Parathyroid adenoma (tissue), 2 donors: ENCODE data around the gene ALPL.

Experiments used
- H2AFZ ChIP-seq: fragments of 300-600 bp; sonication (generic); one replicate; pipeline ENCODE4 v1.7.0; 2017; ENCODE audit warnings: antibody characterized with exemption, mild to moderate bottlenecking
- H3K27ac ChIP-seq: fragments of 300-600 bp; sonication (generic); one replicate; pipeline ENCODE4 v1.7.0; 2017
- H3K27me3 ChIP-seq: fragments of 300-600 bp; sonication (generic); one replicate; pipeline ENCODE4 v1.7.0; 2017; ENCODE audit warnings: low read length; ENCODE audit not compliant: control insufficient read depth, insufficient read depth
- H3K36me3 ChIP-seq: fragments of 300-600 bp; sonication (generic); one replicate; pipeline ENCODE4 v1.7.0; 2017; ENCODE audit warnings: low read length; ENCODE audit not compliant: control insufficient read depth, insufficient read depth
- H3K4me1 ChIP-seq: fragments of 300-600 bp; sonication (generic); one replicate; pipeline ENCODE4 v1.7.0; 2017; ENCODE audit warnings: control low read depth
- H3K4me2 ChIP-seq: fragments of 300-600 bp; sonication (generic); one replicate; pipeline ENCODE4 v1.7.0; 2017; ENCODE audit warnings: low read length
- H3K4me3 ChIP-seq: fragments of 300-600 bp; sonication (generic); one replicate; pipeline ENCODE4 v1.7.0; 2017; ENCODE audit warnings: low read depth, low read length
- H3K79me2 ChIP-seq: fragments of 300-600 bp; sonication (generic); one replicate; pipeline ENCODE4 v1.7.0; 2017; ENCODE audit warnings: control low read depth
- H3K9ac ChIP-seq: fragments of 300-600 bp; sonication (generic); one replicate; pipeline ENCODE4 v1.7.0; 2017; ENCODE audit warnings: mild to moderate bottlenecking
- H3K9me3 ChIP-seq: fragments of 300-600 bp; sonication (generic); one replicate; pipeline ENCODE4 v1.7.0; 2017; ENCODE audit warnings: low read length; ENCODE audit not compliant: control insufficient read depth
- CTCF ChIP-seq: fragments of 300-600 bp; sonication (generic); IDR thresholded peaks from one replicate; pipeline ENCODE4 v1.7.0; 2017; ENCODE audit warnings: antibody characterized with exemption, mild to moderate bottlenecking
- donor health status: primary hyperparathyroidism.

ALPL gene

GRCh38 chr1:21603177-21604138 lies 94.2 kb downstream of the ALPL start:
- no peaks in the 10 kb centered on the region for H3K4me1 ChIP-seq
- no peak overlapping the region for H3K27ac ChIP-seq
- no peak overlapping the region for H2AFZ ChIP-seq
- H3K27me3 ChIP-seq: no peaks in the 10 kb centered on the region
- TF ChIP-seq CTCF: no peak
- no peak overlapping the region for H3K9ac ChIP-seq
- H3K9me3 ChIP-seq: no peaks in the 10 kb centered on the region
- H3K36me3 ChIP-seq: no peaks in the 10 kb centered on the region
- no peak overlapping the region for H3K4me2 ChIP-seq
- no peak overlapping the region for H3K4me3 ChIP-seq
- no peaks in the 10 kb centered on the region for H3K79me2 ChIP-seq

- Histone ChIP-seq H3K27me3 (no peaks in the 10 kb centered on the region), H3K4me1 (peaks cover 2% of the 10 kb centered on the region), H3K4me2 (no peak overlapping the region), H3K9me3 (no peaks in the 10 kb centered on the region), H3K27ac (no peak overlapping the region), H3K79me2 (no peaks in the 10 kb centered on the region), H3K9ac (no peak overlapping the region), H3K4me3 (no peak overlapping the region), H3K36me3 (no peaks in the 10 kb centered on the region), H2AFZ (no peak overlapping the region)
- no peak for TF ChIP-seq CTCF
Measured at GRCh38 chr1:21604208-21604957, 95.2 kb downstream of the ALPL start.

- Histone ChIP-seq H2AFZ (no peak overlapping the region), H3K79me2 (no peaks in the 10 kb centered on the region), H3K27me3 (no peaks in the 10 kb centered on the region), H3K4me1 (peaks cover 2% of the 10 kb centered on the region), H3K9me3 (no peaks in the 10 kb centered on the region), H3K4me3 (no peak overlapping the region), H3K27ac (no peak overlapping the region), H3K9ac (no peak overlapping the region), H3K4me2 (no peak overlapping the region), H3K36me3 (no peaks in the 10 kb centered on the region)
- TF ChIP-seq CTCF: no peak
Measured at GRCh38 chr1:21605012-21605715, 95.9 kb downstream of the ALPL start.

- TF ChIP-seq CTCF: no peak
- H3K79me2 ChIP-seq: no peaks in the 10 kb centered on the region
- no peaks in the 10 kb centered on the region for H3K27me3 ChIP-seq
- H3K36me3 ChIP-seq: no peaks in the 10 kb centered on the region
- no peaks in the 10 kb centered on the region for H3K9me3 ChIP-seq
- H3K27ac ChIP-seq: no peak overlapping the region
- no peak overlapping the region for H2AFZ ChIP-seq
- H3K4me2 ChIP-seq: no peak overlapping the region
- no peak overlapping the region for H3K9ac ChIP-seq
- H3K4me3 ChIP-seq: no peak overlapping the region
- peaks cover 2% of the 10 kb centered on the region for H3K4me1 ChIP-seq
Measured at GRCh38 chr1:21605964-21606705, 96.9 kb downstream of the ALPL start.
